Measurements from ENCODE around the gene SRC. TPM values are rescaled to one million over a fixed set of nuclear protein-coding genes. Genes with fewer than 3 reads are reported as not detected.

The SRC gene
- total RNA-seq, 3 donors from 2014 or later = 111 to 155 (median 132) TPM

- Histone ChIP-seq H3K9me3 (no peaks in the 10 kb centered on the region), H3K4me3 (no peak overlapping the region), H3K4me1 (ENCODE audit: low read depth) (no peaks in the 10 kb centered on the region), H3K36me3 (ENCODE audit: low read depth) (no peaks in the 10 kb centered on the region)
- ATAC-seq (no peak), DNase-seq (peak in 1 of 3 donors; percentile 52)
- intact Hi-C loops (cut with DNase I, micrococcal nuclease) = no loop called here
- no peak for TF ChIP-seq CTCF (IDR thresholded peaks at IDR 0.05)
Observed at GRCh38 chr20:37397076-37397953, 51.4 kb downstream of the SRC start.

GRCh38 chr20:37397954-37398749 is 52.2 kb downstream of the SRC start:
- DNase-seq = no peak
- H3K4me3 ChIP-seq = no peak overlapping the region
- ATAC-seq = no peak
- H3K36me3 ChIP-seq (ENCODE audit: low read depth) = no peaks in the 10 kb centered on the region
- intact Hi-C loops (cut with DNase I, micrococcal nuclease) = no loop called here
- no peak for TF ChIP-seq CTCF (IDR thresholded peaks at IDR 0.05)
- H3K9me3 ChIP-seq = no peaks in the 10 kb centered on the region
- H3K4me1 ChIP-seq (ENCODE audit: low read depth) = no peaks in the 10 kb centered on the region

GRCh38 chr20:37398750-37399621 is 53.0 kb downstream of the SRC start:
- H3K9me3 ChIP-seq = no peaks in the 10 kb centered on the region
- intact Hi-C loops (cut with DNase I, micrococcal nuclease) = no loop called here
- TF ChIP-seq CTCF (IDR thresholded peaks at IDR 0.05) = no peak
- DNase-seq (no peak), ATAC-seq (no peak)
- no peak overlapping the region for H3K4me3 ChIP-seq
- no peaks in the 10 kb centered on the region for H3K36me3 ChIP-seq (ENCODE audit: low read depth)
- H3K4me1 ChIP-seq (ENCODE audit: low read depth) = no peaks in the 10 kb centered on the region

GRCh38 chr20:37401282-37401929 is 55.5 kb downstream of the SRC start:
- H3K4me3 ChIP-seq = no peak overlapping the region
- no peak for TF ChIP-seq CTCF (IDR thresholded peaks at IDR 0.05)
- H3K36me3 ChIP-seq (ENCODE audit: low read depth) = no peaks in the 10 kb centered on the region
- intact Hi-C loops (cut with DNase I, micrococcal nuclease) = no loop called here
- H3K9me3 ChIP-seq = no peaks in the 10 kb centered on the region
- H3K4me1 ChIP-seq (ENCODE audit: low read depth) = peaks cover 3% of the 10 kb centered on the region
- ATAC-seq = no peak
- DNase-seq = no peak

All from mucosa of descending colon (tissue), 3 donors.